BE2C (cell line): ENCODE data around the gene LRFN4.

Experiments used
- DNase-seq: peaks from one replicate; pipeline ENCODE4 v3.0.0-alpha.2; 2020
- H3K27me3 ChIP-seq: fragments of 250-450 bp; sonication (Bioruptor Pico); 2 replicates; pipeline ENCODE4 v1.5.1; 2020; ENCODE audit warnings: mild to moderate bottlenecking
- H3K36me3 ChIP-seq: fragments of 250-450 bp; sonication (Bioruptor Pico); 2 replicates; pipeline ENCODE4 v1.5.1; 2020; ENCODE audit warnings: mild to moderate bottlenecking
- H3K4me1 ChIP-seq: fragments of 250-450 bp; sonication (Bioruptor Pico); 2 replicates; pipeline ENCODE4 v1.5.1; 2020
- H3K4me3 ChIP-seq: 2 replicates; pipeline ENCODE4 v1.5.1; 2011; ENCODE audit warnings: low read depth, low read length
- H3K9me3 ChIP-seq: fragments of 250-450 bp; sonication (Bioruptor Pico); 2 replicates; pipeline ENCODE4 v1.5.1; 2020
- TF ChIP-seq, protein P1 (sequence below): IDR thresholded peaks from 2 replicates; pipeline ENCODE4 v1.5.1; 2012; ENCODE audit warnings: mild to moderate bottlenecking, low read depth, low read length

The LRFN4 gene

DNA sequence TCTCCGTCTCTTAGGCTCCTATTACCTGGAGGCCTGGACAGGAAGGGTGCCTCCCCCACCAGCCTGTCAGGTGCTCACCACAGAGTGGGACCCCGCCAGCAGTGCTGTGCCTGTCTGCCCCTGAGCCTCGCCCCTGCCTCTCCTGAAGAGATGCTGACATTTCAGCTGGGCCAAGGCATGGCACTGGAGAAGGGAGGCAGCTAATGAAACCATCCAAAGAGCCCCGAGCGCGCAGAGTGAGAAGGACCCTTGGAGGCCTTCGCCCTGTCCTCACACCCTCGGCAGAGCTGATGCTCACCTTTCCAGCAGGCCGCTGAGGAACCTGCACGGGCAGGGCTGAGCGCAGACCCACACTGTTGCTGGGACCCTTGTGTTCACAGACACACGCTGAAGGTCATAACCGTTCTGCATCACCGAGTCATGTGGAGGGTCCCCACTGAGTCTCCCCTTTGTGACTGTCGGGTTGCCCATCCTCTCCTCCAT, 2.1 kb upstream of the LRFN4 start:
- peaks cover 7% of the 10 kb centered on the region for H3K4me1 ChIP-seq
- no peak for DNase-seq
- H3K27me3 ChIP-seq = no peaks in the 10 kb centered on the region
- no peak overlapping the region for H3K4me3 ChIP-seq
- TF ChIP-seq, protein P1, sequence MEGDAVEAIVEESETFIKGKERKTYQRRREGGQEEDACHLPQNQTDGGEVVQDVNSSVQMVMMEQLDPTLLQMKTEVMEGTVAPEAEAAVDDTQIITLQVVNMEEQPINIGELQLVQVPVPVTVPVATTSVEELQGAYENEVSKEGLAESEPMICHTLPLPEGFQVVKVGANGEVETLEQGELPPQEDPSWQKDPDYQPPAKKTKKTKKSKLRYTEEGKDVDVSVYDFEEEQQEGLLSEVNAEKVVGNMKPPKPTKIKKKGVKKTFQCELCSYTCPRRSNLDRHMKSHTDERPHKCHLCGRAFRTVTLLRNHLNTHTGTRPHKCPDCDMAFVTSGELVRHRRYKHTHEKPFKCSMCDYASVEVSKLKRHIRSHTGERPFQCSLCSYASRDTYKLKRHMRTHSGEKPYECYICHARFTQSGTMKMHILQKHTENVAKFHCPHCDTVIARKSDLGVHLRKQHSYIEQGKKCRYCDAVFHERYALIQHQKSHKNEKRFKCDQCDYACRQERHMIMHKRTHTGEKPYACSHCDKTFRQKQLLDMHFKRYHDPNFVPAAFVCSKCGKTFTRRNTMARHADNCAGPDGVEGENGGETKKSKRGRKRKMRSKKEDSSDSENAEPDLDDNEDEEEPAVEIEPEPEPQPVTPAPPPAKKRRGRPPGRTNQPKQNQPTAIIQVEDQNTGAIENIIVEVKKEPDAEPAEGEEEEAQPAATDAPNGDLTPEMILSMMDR = no peak
- peaks cover 28% of the 10 kb centered on the region for H3K36me3 ChIP-seq
- H3K9me3 ChIP-seq = no peaks in the 10 kb centered on the region

DNA sequence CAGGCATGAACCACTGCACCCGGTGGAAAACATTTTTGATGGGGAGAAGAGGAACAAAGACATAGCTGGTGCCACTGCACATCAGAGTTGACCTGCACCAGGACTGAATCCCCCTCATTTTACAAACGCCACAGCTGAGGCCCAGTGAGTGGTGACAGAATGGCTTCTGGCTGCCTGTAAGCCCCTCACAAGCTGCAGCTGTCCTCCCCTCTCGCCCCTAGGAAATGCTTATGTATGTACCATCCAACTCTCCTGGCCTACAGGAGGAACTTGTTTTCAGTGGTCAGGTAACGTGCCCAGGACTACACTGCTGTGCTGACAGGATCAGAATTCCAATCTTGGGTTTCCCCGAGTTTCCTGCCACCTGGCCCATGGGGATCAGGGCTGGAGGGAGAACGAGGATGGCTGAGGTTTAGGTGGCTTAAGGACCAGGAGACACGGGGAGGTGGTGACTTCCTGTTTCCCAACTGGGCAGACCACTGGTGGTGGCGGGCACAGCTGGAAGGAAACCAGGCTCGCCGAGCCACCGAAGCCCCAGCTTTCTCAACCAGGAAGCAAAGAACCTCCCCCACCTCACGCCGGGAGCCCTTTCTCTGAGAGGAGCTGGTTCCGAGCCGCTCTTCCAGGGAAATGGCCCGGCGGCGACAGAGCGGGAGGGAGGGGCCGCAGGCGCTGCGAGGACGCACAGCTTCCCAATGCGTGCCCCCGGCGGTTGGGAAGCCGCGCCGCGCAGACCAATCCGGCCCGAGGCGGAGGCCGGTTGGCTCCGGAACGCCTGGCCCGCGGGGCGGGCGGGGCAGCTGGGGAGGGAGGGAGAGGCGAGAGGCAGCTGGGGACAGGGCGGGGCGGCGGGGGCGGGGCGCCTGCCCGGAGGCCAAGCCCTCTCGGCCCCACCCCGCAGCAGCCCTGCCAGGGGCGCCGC, 1.0 kb upstream of the LRFN4 start:
- peaks cover 7% of the 10 kb centered on the region for H3K4me1 ChIP-seq
- peaks cover 27% of the 10 kb centered on the region for H3K36me3 ChIP-seq
- no peaks in the 10 kb centered on the region for H3K27me3 ChIP-seq
- TF ChIP-seq, protein P1 = no peak
- H3K9me3 ChIP-seq = no peaks in the 10 kb centered on the region
- DNase-seq = peak; percentile 98
- H3K4me3 ChIP-seq = peak overlapping the region; percentile 80

DNA sequence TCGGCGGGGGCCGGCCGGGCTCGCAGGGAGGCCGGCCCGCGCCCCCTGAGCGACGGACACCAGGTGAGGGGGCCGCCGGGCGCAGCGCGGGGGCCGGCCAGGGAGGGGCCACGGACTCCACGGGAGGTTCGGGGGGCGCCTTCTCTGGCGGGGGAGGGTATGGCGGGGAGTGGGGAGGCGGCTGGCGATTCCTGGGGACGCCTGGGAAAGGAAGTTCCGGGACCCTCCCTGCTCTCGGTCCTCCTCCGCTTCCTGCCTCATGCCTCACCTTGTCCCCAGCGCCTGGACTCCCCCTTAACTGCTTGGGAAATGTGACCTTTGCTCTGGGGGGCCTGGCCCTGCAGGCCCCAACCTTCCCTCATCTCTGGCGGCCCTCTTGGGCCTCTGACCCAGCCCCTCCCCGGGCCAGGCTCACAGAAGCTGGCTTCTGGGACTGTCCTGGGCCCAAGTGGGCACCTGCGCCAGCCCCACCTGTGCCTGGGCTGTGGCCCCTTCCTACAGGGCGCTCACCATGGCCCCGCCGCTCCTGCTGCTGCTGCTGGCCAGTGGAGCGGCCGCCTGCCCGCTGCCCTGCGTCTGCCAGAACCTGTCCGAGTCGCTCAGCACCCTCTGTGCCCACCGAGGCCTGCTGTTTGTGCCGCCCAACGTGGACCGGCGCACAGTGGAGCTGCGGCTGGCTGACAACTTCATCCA, 516 bp downstream of the LRFN4 start:
- Histone ChIP-seq H3K4me1 (peaks cover 7% of the 10 kb centered on the region), H3K9me3 (no peaks in the 10 kb centered on the region), H3K36me3 (peaks cover 35% of the 10 kb centered on the region), H3K4me3 (peak overlapping the region; percentile 80), H3K27me3 (no peaks in the 10 kb centered on the region)
- no peak for DNase-seq
- TF ChIP-seq, protein P1 = no peak

DNA sequence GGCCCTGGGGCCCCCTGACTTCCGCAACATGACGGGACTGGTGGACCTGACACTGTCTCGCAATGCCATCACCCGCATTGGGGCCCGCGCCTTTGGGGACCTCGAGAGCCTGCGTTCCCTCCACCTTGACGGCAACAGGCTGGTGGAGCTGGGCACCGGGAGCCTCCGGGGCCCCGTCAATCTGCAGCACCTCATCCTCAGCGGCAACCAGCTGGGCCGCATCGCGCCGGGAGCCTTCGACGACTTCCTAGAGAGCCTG, 992 bp downstream of the LRFN4 start:
- Histone ChIP-seq H3K27me3 (no peaks in the 10 kb centered on the region), H3K4me1 (peaks cover 7% of the 10 kb centered on the region), H3K4me3 (no peak overlapping the region), H3K36me3 (peaks cover 39% of the 10 kb centered on the region), H3K9me3 (no peaks in the 10 kb centered on the region)
- TF ChIP-seq, protein P1 = no peak
- peak; percentile 17 for DNase-seq

DNA sequence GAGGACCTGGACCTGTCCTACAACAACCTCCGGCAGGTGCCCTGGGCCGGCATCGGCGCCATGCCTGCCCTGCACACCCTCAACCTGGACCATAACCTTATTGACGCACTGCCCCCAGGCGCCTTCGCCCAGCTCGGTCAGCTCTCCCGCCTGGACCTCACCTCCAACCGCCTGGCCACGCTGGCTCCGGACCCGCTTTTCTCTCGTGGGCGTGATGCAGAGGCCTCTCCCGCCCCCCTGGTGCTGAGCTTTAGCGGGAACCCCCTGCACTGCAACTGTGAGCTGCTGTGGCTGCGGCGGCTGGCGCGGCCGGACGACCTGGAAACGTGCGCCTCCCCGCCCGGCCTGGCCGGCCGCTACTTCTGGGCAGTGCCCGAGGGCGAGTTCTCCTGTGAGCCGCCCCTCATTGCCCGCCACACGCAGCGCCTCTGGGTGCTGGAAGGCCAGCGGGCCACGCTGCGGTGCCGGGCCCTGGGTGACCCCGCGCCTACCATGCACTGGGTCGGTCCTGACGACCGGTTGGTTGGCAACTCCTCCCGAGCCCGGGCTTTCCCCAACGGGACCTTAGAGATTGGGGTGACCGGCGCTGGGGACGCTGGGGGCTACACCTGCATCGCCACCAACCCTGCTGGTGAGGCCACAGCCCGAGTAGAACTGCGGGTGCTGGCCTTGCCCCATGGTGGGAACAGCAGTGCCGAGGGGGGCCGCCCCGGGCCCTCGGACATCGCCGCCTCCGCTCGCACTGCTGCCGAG, 1.5 kb downstream of the LRFN4 start:
- H3K27me3 ChIP-seq = no peaks in the 10 kb centered on the region
- H3K36me3 ChIP-seq = peaks cover 39% of the 10 kb centered on the region
- H3K4me1 ChIP-seq = peaks cover 7% of the 10 kb centered on the region
- H3K9me3 ChIP-seq = no peaks in the 10 kb centered on the region
- DNase-seq = peak; percentile 24
- H3K4me3 ChIP-seq = no peak overlapping the region
- TF ChIP-seq, protein P1 = no peak
